H1 (cell line): ENCODE measurements around the gene SIGLEC12. TPM values are rescaled to one million over a fixed set of nuclear protein-coding genes. Genes with fewer than 3 reads are reported as not detected.

Experiments used
- CTCF ChIA-PET: fragments of 300-600 bp; sonication (Branson Sonifier 250); formaldehyde crosslinking; loops from one replicate; lab custom pipeline; 2021; ENCODE audit not compliant: partially characterized antibody; lab: Charles Lee
- POLR2A ChIA-PET: fragments of 300-600 bp; sonication (Branson Sonifier 250); formaldehyde crosslinking; loops from one replicate; lab custom pipeline; 2021; ENCODE audit warnings: inconsistent platforms; ENCODE audit not compliant: partially characterized antibody; lab: Charles Lee
- DNase-seq, 2 experiments: peaks; one replicate each; pipeline versions ENCODE4 v3.0.0 to v3.0.0-alpha.2; 2010 to 2022; ENCODE audit warnings: low spot score in 2 of 2, low read depth in 1 of 2, mixed read lengths in 1 of 2
- FAIRE-seq: peaks from 2 replicates; lab custom pipeline; 2011; peaks lifted over from hg19 to GRCh38; lab: Jason Lieb, UNC
- H2AFZ ChIP-seq: 2 replicates; pipeline ENCODE4 v1.8.1; 2012; ENCODE audit warnings: low read length, inconsistent platforms
- H2AK5ac ChIP-seq: 2 replicates; pipeline ENCODE4 v1.6.1; 2013; ENCODE audit warnings: low read depth, low read length
- H2BK120ac ChIP-seq: replicated peaks from 2 replicates; pipeline ENCODE3; 2013; ENCODE audit warnings: low read depth, low read length, inconsistent platforms
- H2BK12ac ChIP-seq: 2 replicates; pipeline ENCODE4 v1.6.1; 2013; ENCODE audit warnings: low read depth, low read length
- H2BK15ac ChIP-seq: 2 replicates; pipeline ENCODE4 v1.6.1; 2013; ENCODE audit warnings: low read length
- H2BK20ac ChIP-seq: 2 replicates; pipeline ENCODE4 v1.6.1; 2013; ENCODE audit warnings: low read length
- H2BK5ac ChIP-seq: 2 replicates; pipeline ENCODE4 v1.6.1; 2013; ENCODE audit warnings: low read depth, low read length
- H3K14ac ChIP-seq: 2 replicates; pipeline ENCODE4 v1.6.1; 2013; ENCODE audit warnings: inconsistent platforms; ENCODE audit not compliant: insufficient read length
- H3K18ac ChIP-seq: 2 replicates; pipeline ENCODE4 v1.6.1; 2013; ENCODE audit warnings: low read length; ENCODE audit errors: extremely low read depth
- H3K23ac ChIP-seq: 2 replicates; pipeline ENCODE4 v1.6.1; 2013; ENCODE audit warnings: inconsistent platforms; ENCODE audit not compliant: insufficient read length
- H3K23me2 ChIP-seq: 2 replicates; pipeline ENCODE4 v1.6.1; 2013; ENCODE audit warnings: low read depth, low read length
- H3K27ac ChIP-seq: 2 replicates; pipeline ENCODE4 v1.6.1; 2011; ENCODE audit warnings: low read depth, low read length, inconsistent platforms
- H3K27me3 ChIP-seq, 4 experiments: replicated peaks in 1 of 4; 1 replicate in 1 of 4; 2 replicates in 3 of 4; pipeline versions ENCODE4 v1.6.1 to v1.8.1; 2011 to 2013; ENCODE audit warnings: low read length in 3 of 4, mild to moderate bottlenecking in 3 of 4, inconsistent platforms in 2 of 4, mixed read lengths in 2 of 4, moderate library complexity in 1 of 4; ENCODE audit not compliant: control insufficient read depth in 3 of 4, insufficient read depth in 3 of 4; ENCODE audit errors: extremely low read depth in 1 of 4
- H3K36me3 ChIP-seq, 4 experiments: 2 replicates each; pipeline versions ENCODE4 v1.6.1 to v1.8.1; 2011 to 2013; ENCODE audit warnings: mild to moderate bottlenecking in 4 of 4, low read length in 3 of 4, moderate library complexity in 2 of 4, control low read depth in 1 of 4, inconsistent platforms in 1 of 4; ENCODE audit not compliant: insufficient read depth in 4 of 4, control insufficient read depth in 2 of 4
- H3K4ac ChIP-seq: replicated peaks from 2 replicates; pipeline ENCODE3; 2013; ENCODE audit warnings: low read length, low read depth, mixed read lengths, inconsistent platforms; ENCODE audit not compliant: insufficient read length
- H3K4me1 ChIP-seq, 4 experiments: replicated peaks in 1 of 4; 1 replicate in 1 of 4; 2 replicates in 3 of 4; pipeline versions ENCODE4 v1.6.1 to v1.8.1; 2011 to 2013; ENCODE audit warnings: low read length in 3 of 4, inconsistent platforms in 2 of 4, mixed read lengths in 1 of 4; ENCODE audit not compliant: insufficient read depth in 4 of 4, control insufficient read depth in 3 of 4
- H3K4me2 ChIP-seq, 2 experiments: 2 replicates each; pipeline versions ENCODE4 v1.6.1 to v1.8.1; 2011 to 2013; ENCODE audit warnings: low read depth in 2 of 2, low read length in 2 of 2, control low read depth in 1 of 2, inconsistent platforms in 1 of 2, mild to moderate bottlenecking in 1 of 2; ENCODE audit not compliant: insufficient read depth in 1 of 2
- H3K4me3 ChIP-seq, 4 experiments: fragments of 200-600, 300-600 bp in 1 of 4; sonication (generic), shearing (Covaris generic), sonication (Bioruptor Twin) in 1 of 4; 2 replicates each; pipeline versions ENCODE4 v1.5.1 to v1.8.1; 2011 to 2016; ENCODE audit warnings: low read length in 4 of 4, low read depth in 3 of 4, control low read depth in 2 of 4, inconsistent platforms in 2 of 4, mild to moderate bottlenecking in 2 of 4, mixed read lengths in 1 of 4, moderate library complexity in 1 of 4; ENCODE audit not compliant: insufficient read depth in 2 of 4; ENCODE audit errors: extremely low read depth in 1 of 4
- H3K56ac ChIP-seq: replicated peaks from 2 replicates; pipeline ENCODE3; 2013; ENCODE audit warnings: low read depth, mild to moderate bottlenecking, mixed read lengths, low read length, inconsistent platforms; ENCODE audit not compliant: insufficient read length
- H3K79me1 ChIP-seq: 2 replicates; pipeline ENCODE4 v1.6.1; 2013; ENCODE audit warnings: low read depth, low read length, control low read depth
- H3K79me2 ChIP-seq, 2 experiments: 2 replicates each; pipeline versions ENCODE4 v1.6.1 to v1.8.1; 2012 to 2013; ENCODE audit warnings: low read length in 2 of 2, mild to moderate bottlenecking in 2 of 2, inconsistent platforms in 1 of 2; ENCODE audit not compliant: insufficient read depth in 2 of 2, control insufficient read depth in 1 of 2
- H3K9ac ChIP-seq, 4 experiments: replicated peaks in 1 of 4; 1 replicate in 1 of 4; 2 replicates in 3 of 4; pipeline versions ENCODE4 v1.6.1 to v1.8.1; 2011 to 2013; ENCODE audit warnings: low read depth in 3 of 4, low read length in 3 of 4, control low read depth in 2 of 4, mild to moderate bottlenecking in 2 of 4, moderate library complexity in 2 of 4, inconsistent platforms in 1 of 4; ENCODE audit errors: extremely low read depth in 1 of 4
- H3K9me3 ChIP-seq, 2 experiments: 2 replicates each; pipeline versions ENCODE4 v1.6.1 to v1.8.1; 2012 to 2013; ENCODE audit warnings: mild to moderate bottlenecking in 2 of 2, moderate library complexity in 2 of 2, control low read depth in 1 of 2, inconsistent platforms in 1 of 2, low read depth in 1 of 2, low read length in 1 of 2, mixed read lengths in 1 of 2; ENCODE audit not compliant: insufficient read depth in 2 of 2
- H4K20me1 ChIP-seq, 2 experiments: replicated peaks in 1 of 2; 2 replicates each; pipeline versions ENCODE3 to v1.8.1; 2011 to 2013; ENCODE audit warnings: inconsistent platforms in 2 of 2, low read length in 2 of 2, mild to moderate bottlenecking in 1 of 2; ENCODE audit not compliant: insufficient read depth in 2 of 2, control insufficient read depth in 1 of 2
- H4K5ac ChIP-seq: 2 replicates; pipeline ENCODE4 v1.6.1; 2013; ENCODE audit warnings: low read length, low read depth, mixed read lengths, inconsistent platforms; ENCODE audit not compliant: insufficient read length
- H4K8ac ChIP-seq: 2 replicates; pipeline ENCODE4 v1.8.0; 2013; ENCODE audit warnings: mild to moderate bottlenecking, moderate library complexity, low read length, inconsistent platforms; ENCODE audit not compliant: insufficient read depth; ENCODE audit errors: extremely low read depth
- H4K91ac ChIP-seq: replicated peaks from 2 replicates; pipeline ENCODE3; 2013; ENCODE audit warnings: low read length, mixed read lengths, inconsistent platforms; ENCODE audit not compliant: insufficient read length
- ATF2 ChIP-seq: IDR thresholded peaks from 2 replicates; pipeline ENCODE4 v1.6.1; 2012; ENCODE audit warnings: low read length, inconsistent platforms
- ATF3 ChIP-seq: IDR thresholded peaks from 2 replicates; pipeline ENCODE4 v1.6.1; 2011; ENCODE audit warnings: low read depth, mild to moderate bottlenecking, low read length; ENCODE audit not compliant: insufficient read depth
- CBX8 ChIP-seq: fragments of 300-800, 300-1000 bp; sonication (generic); IDR thresholded peaks from 2 replicates; pipeline ENCODE4 v1.7.1; 2016; ENCODE audit warnings: low read depth, low read length, borderline replicate concordance
- CHD2 ChIP-seq: IDR thresholded peaks from 2 replicates; pipeline ENCODE4 v1.6.1; 2012; ENCODE audit warnings: low read length, improper control_type of control experiment
- EZH2 ChIP-seq: fragments of 200-600 bp; sonication (generic); IDR thresholded peaks from 2 replicates; pipeline ENCODE4 v1.7.1; 2012; ENCODE audit warnings: low read depth, mild to moderate bottlenecking, moderate library complexity, low read length, inconsistent platforms; ENCODE audit not compliant: severe bottlenecking
- JUND ChIP-seq: IDR thresholded peaks from 2 replicates; pipeline ENCODE4 v1.6.1; 2011; ENCODE audit warnings: mild to moderate bottlenecking, improper control_type of control experiment, low read length
- NANOG ChIP-seq: IDR thresholded peaks from 2 replicates; pipeline ENCODE4 v1.6.1; 2011; ENCODE audit warnings: low read length, low read depth, mild to moderate bottlenecking, inconsistent platforms; ENCODE audit not compliant: insufficient read depth, poor library complexity, severe bottlenecking
- SP2 ChIP-seq: IDR thresholded peaks from 2 replicates; pipeline ENCODE4 v1.6.1; 2012; ENCODE audit warnings: mild to moderate bottlenecking, low read length, inconsistent platforms
- USF2 ChIP-seq: IDR thresholded peaks from 2 replicates; pipeline ENCODE4 v1.6.1; 2011; ENCODE audit warnings: low read length, improper control_type of control experiment
- WGBS, 2 experiments: shearing (Covaris generic) in 1 of 2; methylation state at CpG; one replicate each; pipeline versions ENCODE4 v1.1.6 to v1.1.7; 2013 to 2015; ENCODE audit warnings: low lambda C conversion rate in 2 of 2, mixed read lengths in 2 of 2, inconsistent platforms in 1 of 2, low coverage in 1 of 2, missing lambda C conversion rate in 1 of 2; ENCODE audit not compliant: insufficient replicate concordance in 2 of 2, insufficient coverage in 1 of 2, insufficient read length in 1 of 2; ENCODE audit errors: extremely low coverage in 1 of 2, missing lambda C conversion rate in 1 of 2; 5-methylcytosine and 5-hydroxymethylcytosine counted together
- polyA plus RNA-seq, 7 experiments: library from polyadenylated mRNA; depleted of rRNA in 3 of 7; stranded (reverse) in 5 of 7; unstranded in 2 of 7; fragments of >200 nt in 5 of 7; fragments of 200-250 nt in 2 of 7; gene quantifications; 1 replicate in 5 of 7; 2 replicates in 1 of 7; 4 replicates in 1 of 7; pipeline versions ENCODE4 v1.2.1 to v1.2.3, GENCODE V29; 2011 to 2013; ENCODE audit warnings: missing spikeins in 2 of 7, mixed read lengths in 2 of 7
- total RNA-seq: library from RNA; stranded (reverse); fragmentation: NEBNext Ultra II Directional; extraction: Animal tissue kit (Norgen Biotek cat#: 25700); gene quantifications from 2 replicates; pipeline ENCODE4 v1.2.1, GENCODE V29; 2021

The SIGLEC12 gene
- total and polyA plus RNA-seq, 2 of the 8 experiments (the other 6 are each of a cell fraction or from before 2014, with no cell fraction given) = not detected

- H2BK20ac ChIP-seq = no peak overlapping the region
- H3K9me3 ChIP-seq = peaks cover 21 to 44% of the 10 kb centered on the region in 2 experiments; a peak in 3 of 4 replicates
- DNase-seq (no peak), FAIRE-seq (no peak)
- H3K56ac ChIP-seq = no peak overlapping the region
- ChIA-PET POLR2A (no interaction called here), CTCF (interaction anchor here (0.8 to 1.1 kb wide), 2 partner anchors 35 to 65 kb away, joined by 3 to 4 read pairs; no protein-coding TSS in a partner anchor)
- H4K20me1 ChIP-seq = no peaks in the 10 kb centered on the region
- H3K36me3 ChIP-seq = no peaks in the 10 kb centered on the region
- no peak overlapping the region for H3K4me3 ChIP-seq
- no peak overlapping the region for H2BK120ac ChIP-seq
- no peaks in the 10 kb centered on the region for H3K79me1 ChIP-seq
- no peak overlapping the region for H3K27ac ChIP-seq
- no peaks in the 10 kb centered on the region for H3K79me2 ChIP-seq
- no peaks in the 10 kb centered on the region for H3K27me3 ChIP-seq
- peaks cover 3% of the 10 kb centered on the region; the same call in 1 of the 2 replicates for H3K23me2 ChIP-seq
- no peak overlapping the region for H3K14ac ChIP-seq
- 67% methylated on average over 8 of the region's 8 CpGs; no CpG with 5 or more reads in 1 of the 2 experiments for WGBS, 2 experiments
- no peak overlapping the region for H2AFZ ChIP-seq
- H3K23ac ChIP-seq = no peak overlapping the region
- no peak overlapping the region for H3K18ac ChIP-seq
- H3K4me2 ChIP-seq = no peak overlapping the region
- H2BK12ac ChIP-seq = no peak overlapping the region
- H4K8ac ChIP-seq = no peak overlapping the region
- H2AK5ac ChIP-seq = no peak overlapping the region
- no peak overlapping the region for H4K91ac ChIP-seq
- H3K9ac ChIP-seq = no peak overlapping the region
- H3K4ac ChIP-seq = no peak overlapping the region
- H2BK5ac ChIP-seq = no peak overlapping the region
- no peaks in the 10 kb centered on the region for H3K4me1 ChIP-seq
- no peak overlapping the region for H4K5ac ChIP-seq
- no peak overlapping the region for H2BK15ac ChIP-seq
- TF ChIP-seq SP2 = no peak
- TF ChIP-seq ATF3 = no peak
- no peak for TF ChIP-seq NANOG
- TF ChIP-seq ATF2 = no peak
- no peak for TF ChIP-seq CBX8
- no peak for TF ChIP-seq EZH2
- no peak for TF ChIP-seq JUND
- no peak for TF ChIP-seq CHD2
- TF ChIP-seq USF2 = no peak
Observed at GRCh38 chr19:51549533-51550324, 48.1 kb upstream of the SIGLEC12 start.
